ENCODE data around the gene POU3F2. TPM values are rescaled to one million over a fixed set of nuclear protein-coding genes. Genes with fewer than 3 reads are reported as not detected.

Gene POU3F2
- total and polyA plus RNA-seq, 2 donors from 2014 or later: not detected

DNA sequence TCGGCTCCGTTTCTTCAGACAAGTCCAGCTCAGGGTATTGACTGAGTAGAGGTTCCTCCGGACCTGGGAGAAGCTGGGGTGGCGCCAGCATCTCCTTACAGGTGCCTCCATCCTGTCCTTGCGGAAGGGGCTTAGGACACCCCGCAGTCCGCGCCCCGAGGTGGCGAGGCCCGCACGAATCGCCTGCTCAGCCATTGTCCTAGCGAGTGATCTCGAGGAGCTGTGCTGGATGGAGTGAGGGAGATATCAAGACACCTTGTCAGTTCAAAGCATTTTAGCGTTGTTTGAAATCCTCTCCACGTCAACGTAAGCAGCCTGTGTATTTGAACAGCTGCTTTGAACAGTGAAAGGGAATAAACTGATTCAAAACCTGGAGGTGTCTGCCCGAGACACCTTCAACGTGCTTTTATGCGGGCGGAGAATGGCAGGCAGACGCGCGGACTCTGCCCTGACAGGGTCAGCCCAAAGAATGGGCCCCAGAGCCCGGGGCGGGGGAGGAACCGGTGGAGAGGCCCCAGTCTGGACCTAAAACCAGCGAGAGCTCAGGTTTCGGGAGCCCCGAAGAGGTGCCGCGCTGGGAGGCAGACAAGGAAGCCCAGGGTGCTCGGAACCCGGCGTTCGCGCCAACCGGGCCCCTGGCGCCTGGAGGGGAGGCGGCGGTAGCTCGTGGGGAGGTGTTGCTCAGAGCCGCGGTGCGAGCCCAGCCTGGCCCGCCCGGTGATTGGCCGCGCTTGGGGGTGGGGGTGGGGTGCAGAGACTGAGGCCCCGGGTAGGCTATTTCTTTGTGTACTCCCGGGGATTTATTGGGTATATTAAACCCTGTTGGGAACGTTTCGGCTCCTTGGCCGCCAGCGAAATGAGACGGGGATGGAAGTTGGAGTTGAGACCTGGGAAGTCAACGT is 3.1 kb upstream of the POU3F2 start:
- TF ChIP-seq, protein P1, sequence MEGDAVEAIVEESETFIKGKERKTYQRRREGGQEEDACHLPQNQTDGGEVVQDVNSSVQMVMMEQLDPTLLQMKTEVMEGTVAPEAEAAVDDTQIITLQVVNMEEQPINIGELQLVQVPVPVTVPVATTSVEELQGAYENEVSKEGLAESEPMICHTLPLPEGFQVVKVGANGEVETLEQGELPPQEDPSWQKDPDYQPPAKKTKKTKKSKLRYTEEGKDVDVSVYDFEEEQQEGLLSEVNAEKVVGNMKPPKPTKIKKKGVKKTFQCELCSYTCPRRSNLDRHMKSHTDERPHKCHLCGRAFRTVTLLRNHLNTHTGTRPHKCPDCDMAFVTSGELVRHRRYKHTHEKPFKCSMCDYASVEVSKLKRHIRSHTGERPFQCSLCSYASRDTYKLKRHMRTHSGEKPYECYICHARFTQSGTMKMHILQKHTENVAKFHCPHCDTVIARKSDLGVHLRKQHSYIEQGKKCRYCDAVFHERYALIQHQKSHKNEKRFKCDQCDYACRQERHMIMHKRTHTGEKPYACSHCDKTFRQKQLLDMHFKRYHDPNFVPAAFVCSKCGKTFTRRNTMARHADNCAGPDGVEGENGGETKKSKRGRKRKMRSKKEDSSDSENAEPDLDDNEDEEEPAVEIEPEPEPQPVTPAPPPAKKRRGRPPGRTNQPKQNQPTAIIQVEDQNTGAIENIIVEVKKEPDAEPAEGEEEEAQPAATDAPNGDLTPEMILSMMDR (IDR thresholded peaks at IDR 0.05; ENCODE audit: borderline replicate concordance, extremely low read depth, insufficient read depth): no peak
- H3K36me3 ChIP-seq (ENCODE audit: control insufficient read depth in 2 of 3, insufficient read depth in 3 of 3, low read length in 3 of 3): no peaks in the 10 kb centered on the region
- DNase-seq: peak in 2 of 5 donors; percentile 24 to 73
- peaks cover 68% of the 10 kb centered on the region for H3K27me3 ChIP-seq (ENCODE audit: control insufficient read depth, insufficient read depth, low read length)
- FAIRE-seq: no peak
- intact Hi-C loops (cut with DNase I): no loop called here
- no peak overlapping the region for H3K27ac ChIP-seq (ENCODE audit: low read depth in 2 of 2, low read length in 2 of 2)
- no peak overlapping the region for H3K4me3 ChIP-seq (ENCODE audit: low read length in 3 of 3)
- no peak overlapping the region for H3K9ac ChIP-seq (ENCODE audit: low read length in 3 of 3)
- no peaks in the 10 kb centered on the region for H3K9me3 ChIP-seq (ENCODE audit: control insufficient read depth in 2 of 3, insufficient read depth in 1 of 3, low read length in 3 of 3)
- peaks cover 0 to 19% (median 4%) of the 10 kb centered on the region in 3 donors for H3K4me1 ChIP-seq (ENCODE audit: control insufficient read depth in 2 of 3, insufficient read depth in 2 of 3, low read depth in 1 of 3, low read length in 3 of 3)

DNA sequence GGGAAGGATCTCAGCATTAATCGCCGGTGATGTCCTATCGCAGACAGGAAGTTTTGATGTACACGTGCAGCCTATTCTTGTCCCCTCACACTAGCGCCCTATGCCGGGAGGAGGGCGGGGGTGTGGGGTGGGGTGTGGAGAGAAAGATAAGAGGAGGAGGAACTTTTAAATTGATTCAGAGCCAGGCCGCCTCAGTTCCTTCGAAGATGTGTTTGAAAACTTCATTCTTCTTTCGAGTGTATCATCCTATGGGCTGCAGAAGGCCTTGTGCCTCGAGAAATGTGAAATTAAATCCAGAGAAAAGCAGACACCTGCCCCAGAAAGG is 2.5 kb upstream of the POU3F2 start:
- TF ChIP-seq, protein P1 (IDR thresholded peaks at IDR 0.05; ENCODE audit: borderline replicate concordance, extremely low read depth, insufficient read depth): no peak
- Histone ChIP-seq H3K27me3 (ENCODE audit: control insufficient read depth, insufficient read depth, low read length) (peaks cover 68% of the 10 kb centered on the region), H3K9ac (ENCODE audit: low read length in 3 of 3) (no peak overlapping the region), H3K36me3 (ENCODE audit: control insufficient read depth in 2 of 3, insufficient read depth in 3 of 3, low read length in 3 of 3) (no peaks in the 10 kb centered on the region), H3K4me3 (ENCODE audit: low read length in 3 of 3) (no peak overlapping the region), H3K4me1 (ENCODE audit: control insufficient read depth in 2 of 3, insufficient read depth in 2 of 3, low read depth in 1 of 3, low read length in 3 of 3) (peaks cover 0 to 19% (median 4%) of the 10 kb centered on the region in 3 donors), H3K9me3 (ENCODE audit: control insufficient read depth in 2 of 3, insufficient read depth in 1 of 3, low read length in 3 of 3) (no peaks in the 10 kb centered on the region), H3K27ac (ENCODE audit: low read depth in 2 of 2, low read length in 2 of 2) (no peak overlapping the region)
- FAIRE-seq (no peak), DNase-seq (no peak)
- intact Hi-C loops (cut with DNase I): no loop called here

DNA sequence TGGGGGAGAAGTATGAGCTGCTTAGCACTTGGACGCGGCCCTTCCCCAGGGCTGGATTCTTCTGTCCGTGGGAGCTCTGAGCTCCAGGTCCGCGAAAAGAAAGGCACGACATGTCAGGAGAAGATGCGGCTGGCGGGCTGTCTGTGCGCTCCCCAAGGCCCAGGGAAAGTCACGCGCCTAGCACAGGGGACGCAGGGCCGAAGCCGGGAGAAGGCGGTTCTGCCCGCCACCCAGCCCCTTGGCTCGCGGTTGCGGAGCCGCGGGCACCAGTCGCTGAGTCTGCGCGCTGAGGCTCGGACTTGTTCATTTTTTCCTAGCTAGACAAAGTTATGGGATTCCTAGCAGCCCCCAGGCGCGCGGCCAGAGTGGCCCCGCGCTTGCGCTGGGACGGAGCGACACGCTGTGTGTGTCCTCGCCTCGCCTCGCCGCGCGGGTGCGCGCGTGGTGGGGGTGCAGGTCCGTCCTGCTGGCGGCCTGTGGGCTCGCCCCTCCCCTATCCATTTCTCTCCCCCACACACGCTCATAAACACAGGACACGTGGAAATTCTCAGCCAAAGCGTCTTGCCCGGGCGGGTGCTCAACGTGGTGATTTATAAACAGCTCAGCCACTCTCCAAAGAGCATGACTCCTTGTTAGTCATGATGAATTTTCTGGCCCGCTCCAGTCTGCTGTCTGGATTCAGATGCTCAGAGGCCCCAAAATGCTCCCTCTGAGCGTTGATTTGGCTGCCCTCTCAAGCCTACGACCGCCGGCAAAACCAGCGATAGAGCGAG is 1.9 kb upstream of the POU3F2 start:
- H3K9me3 ChIP-seq (ENCODE audit: control insufficient read depth in 2 of 3, insufficient read depth in 1 of 3, low read length in 3 of 3): no peaks in the 10 kb centered on the region
- no peak for FAIRE-seq
- peaks cover 0 to 19% (median 4%) of the 10 kb centered on the region in 3 donors for H3K4me1 ChIP-seq (ENCODE audit: control insufficient read depth in 2 of 3, insufficient read depth in 2 of 3, low read depth in 1 of 3, low read length in 3 of 3)
- peak overlapping the region in 1 of 3 donors; percentile 71 for H3K4me3 ChIP-seq (ENCODE audit: low read length in 3 of 3)
- peak in 4 of 5 donors; percentile 34 to 71 (median 48) for DNase-seq
- no peak overlapping the region for H3K27ac ChIP-seq (ENCODE audit: low read depth in 2 of 2, low read length in 2 of 2)
- H3K36me3 ChIP-seq (ENCODE audit: control insufficient read depth in 2 of 3, insufficient read depth in 3 of 3, low read length in 3 of 3): no peaks in the 10 kb centered on the region
- intact Hi-C loops (cut with DNase I): no loop called here
- TF ChIP-seq, protein P1 (IDR thresholded peaks at IDR 0.05; ENCODE audit: borderline replicate concordance, extremely low read depth, insufficient read depth): no peak
- H3K27me3 ChIP-seq (ENCODE audit: control insufficient read depth, insufficient read depth, low read length): peaks cover 68% of the 10 kb centered on the region
- no peak overlapping the region for H3K9ac ChIP-seq (ENCODE audit: low read length in 3 of 3)

Measured in kidney (tissue), 14 donors.